ENCODE results near the gene COBL.

COBL gene

GRCh38 chr7:51060536-51060935, 256.1 kb downstream of the COBL start:
- no peak for DNase-seq

DNA sequence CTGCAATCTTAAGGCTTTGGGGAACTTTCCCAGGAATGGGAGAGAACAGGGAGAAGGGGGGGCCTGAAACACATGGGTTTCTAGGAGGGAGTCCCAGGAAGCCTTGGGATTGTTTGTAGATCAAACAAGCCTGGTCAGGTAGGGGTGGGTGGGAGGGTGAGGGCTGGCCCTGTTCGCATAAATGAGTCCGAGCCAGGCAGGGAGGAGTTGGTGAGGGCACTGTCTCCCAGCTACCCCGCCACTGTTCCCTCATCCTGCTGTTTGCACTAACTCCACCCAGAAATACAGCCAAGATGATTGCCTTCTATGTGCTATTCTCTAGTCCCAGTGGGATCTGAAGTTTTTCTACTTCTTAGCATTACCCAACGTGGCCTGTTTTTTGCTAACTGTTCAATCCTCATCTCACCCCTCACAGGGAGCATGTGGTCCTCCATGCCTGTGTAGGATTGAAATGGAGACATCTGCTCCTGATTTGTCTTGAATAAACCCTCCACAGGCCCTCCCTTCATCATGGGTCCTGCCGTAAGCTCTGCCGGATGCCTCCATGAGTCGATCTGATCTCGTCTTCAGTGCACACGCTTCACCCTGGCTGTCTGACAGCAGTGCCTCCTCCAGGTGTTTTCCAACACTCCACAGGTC, 257.0 kb downstream of the COBL start:
- DNase-seq, result no peak

DNA sequence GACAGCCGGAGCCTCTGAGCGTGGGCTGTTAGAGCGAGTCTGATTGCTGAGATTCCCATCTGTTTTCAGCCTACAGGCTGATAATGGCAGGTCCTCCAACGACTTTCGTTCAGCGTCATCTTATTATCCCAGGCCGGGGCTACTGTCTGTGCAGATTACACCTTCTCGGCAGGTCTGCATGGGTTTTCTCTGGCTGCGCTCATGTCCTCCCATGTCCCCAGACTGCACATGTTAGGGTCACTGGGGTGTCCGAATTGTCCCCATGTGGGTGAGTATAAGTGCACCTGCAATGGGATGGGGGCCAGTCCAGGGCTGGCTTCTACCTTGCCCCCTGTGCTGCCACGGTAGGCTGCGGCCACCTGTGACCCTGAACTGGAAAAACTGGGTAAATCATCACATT, 257.8 kb downstream of the COBL start:
- DNase-seq, result peak in 6 of 56 donors; percentile 17 to 53 (median 22)

- DNase-seq, result no peak
Observed at GRCh38 chr7:51055039-51055840, 261.4 kb downstream of the COBL start.

DNA sequence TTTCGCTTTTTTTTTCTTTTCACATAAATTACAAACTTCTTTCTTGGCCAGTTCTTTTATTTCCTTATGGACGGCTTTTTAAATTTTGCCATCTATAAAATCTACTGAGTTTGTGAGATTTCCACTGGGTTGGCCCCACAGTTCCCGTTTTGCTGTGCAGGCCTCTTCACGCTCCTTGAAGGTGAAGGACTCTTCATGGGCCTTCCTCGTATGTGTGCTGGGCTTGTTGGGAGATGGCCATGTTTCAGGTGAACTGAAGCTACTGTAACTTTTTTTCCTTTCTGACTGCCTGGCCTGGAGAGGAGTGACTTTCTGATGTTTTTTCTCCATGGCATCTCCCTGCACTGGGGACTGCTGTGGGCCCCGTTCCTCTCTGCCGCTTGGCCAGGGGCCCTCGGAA, 262.4 kb downstream of the COBL start:
- DNase-seq, result no peak

- DNase-seq, result no peak
Observed at GRCh38 chr7:51053160-51053925, 263.3 kb downstream of the COBL start.

- DNase-seq, result no peak
Observed at GRCh38 chr7:51046482-51046881, 270.1 kb downstream of the COBL start.

DNA sequence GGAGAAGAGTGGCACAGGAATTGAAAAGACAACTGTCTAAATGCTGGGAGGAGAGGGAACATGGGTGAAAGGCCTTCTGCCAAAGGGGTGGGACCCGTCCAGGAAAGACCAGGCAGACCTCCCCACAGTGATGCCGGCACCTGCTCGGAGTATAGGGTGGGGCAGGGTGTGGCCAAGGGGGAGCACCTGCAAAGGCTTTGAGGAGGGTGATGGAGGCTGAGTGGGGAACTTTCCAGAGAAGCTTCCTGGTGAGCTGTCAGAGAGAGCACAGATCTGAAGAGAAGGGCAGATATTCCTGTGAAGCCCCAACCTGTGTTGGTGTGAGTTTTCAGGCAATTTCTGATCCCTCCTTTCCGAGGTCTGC, 270.5 kb downstream of the COBL start:
- DNase-seq, result no peak

DNA sequence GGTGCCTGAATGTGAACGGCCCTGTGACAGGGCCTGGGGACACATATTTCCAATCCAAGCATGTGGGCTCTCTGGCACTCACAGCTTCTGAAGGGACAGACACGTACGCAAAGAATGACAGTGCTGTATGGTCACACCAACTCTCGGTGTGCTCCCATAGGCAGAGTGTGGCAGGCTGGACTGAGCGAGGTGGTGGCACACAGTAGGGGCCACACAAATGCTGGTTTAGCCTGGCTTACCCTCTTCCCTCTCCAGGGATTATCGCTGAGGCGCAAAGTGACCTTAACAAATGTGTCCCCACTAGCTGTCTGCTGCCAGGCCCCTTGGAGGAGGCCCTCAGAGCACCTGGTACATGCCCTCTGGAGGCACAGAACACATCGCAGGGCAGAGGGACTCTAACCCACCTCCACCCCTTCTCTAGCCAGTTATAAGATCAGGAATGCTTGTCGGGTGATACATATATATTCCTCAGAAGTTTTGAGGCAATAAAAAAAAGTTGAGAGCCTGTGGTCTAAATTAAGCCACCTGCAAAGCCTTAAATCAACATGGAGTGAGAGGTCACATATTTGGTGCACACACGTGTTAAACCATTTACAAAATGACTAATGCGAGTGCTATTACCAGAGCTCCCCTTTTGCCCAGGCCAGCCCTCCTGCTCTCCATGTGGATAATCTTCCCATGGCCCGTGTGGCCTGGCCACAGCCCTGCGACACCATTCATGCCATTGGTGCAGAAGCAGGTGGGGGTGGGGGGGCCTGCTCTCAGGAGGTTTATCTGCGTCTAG, 271.1 kb downstream of the COBL start:
- DNase-seq, result no peak

DNA sequence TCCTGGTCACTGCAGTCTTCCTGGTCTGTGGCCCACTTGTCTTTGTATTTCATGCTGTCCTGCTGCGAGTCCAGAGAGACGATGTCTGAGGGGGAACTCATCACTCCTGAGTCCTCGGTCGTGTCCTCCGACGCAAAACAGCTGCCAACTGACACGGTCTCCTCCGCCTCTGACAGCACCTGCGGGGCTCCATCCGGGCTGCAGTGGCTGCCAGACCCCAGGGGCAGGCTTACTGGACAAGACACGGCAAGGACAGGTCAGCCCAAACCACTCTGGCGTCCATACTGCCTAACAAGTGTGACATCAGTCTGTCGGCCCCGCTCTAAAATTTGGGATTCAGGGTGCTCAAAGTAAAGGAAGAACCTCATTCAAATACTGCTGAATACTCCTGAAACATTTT, 273.1 kb downstream of the COBL start:
- no peak for DNase-seq

- DNase-seq, result no peak
Observed at GRCh38 chr7:51040787-51041186, 275.8 kb downstream of the COBL start.

DNA sequence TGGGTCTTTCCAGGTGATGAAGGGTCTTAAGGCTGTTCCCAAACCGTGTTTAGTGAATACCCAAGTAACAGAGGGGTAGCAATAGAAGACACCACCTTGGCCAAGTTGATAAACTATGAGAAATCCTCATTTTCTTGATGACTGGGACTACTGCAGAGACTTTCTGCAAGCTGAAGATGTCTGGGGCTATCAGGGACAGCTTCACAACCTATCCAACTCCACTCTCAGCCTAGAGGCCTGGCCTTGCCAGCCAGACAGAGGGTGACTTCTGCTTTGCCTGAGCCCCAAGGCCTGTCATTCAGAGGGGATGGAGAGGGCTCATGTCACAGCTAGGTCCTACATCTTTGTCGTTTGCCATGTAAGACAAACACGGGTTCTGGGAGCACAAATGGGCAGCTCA, 278.0 kb downstream of the COBL start:
- DNase-seq, result no peak

GRCh38 chr7:51035716-51036115, 280.9 kb downstream of the COBL start:
- DNase-seq, result no peak

GRCh38 chr7:51034521-51035264, 281.9 kb downstream of the COBL start:
- peak in 1 of 56 donors; percentile 5 for DNase-seq

GRCh38 chr7:51033727-51034520, 282.7 kb downstream of the COBL start:
- DNase-seq, result peak in 5 of 56 donors; percentile 19 to 35 (median 25)

GRCh38 chr7:51031791-51032515, 284.7 kb downstream of the COBL start:
- DNase-seq, result peak in 6 of 56 donors; percentile 10 to 37 (median 20)

- DNase-seq, result no peak
Observed at GRCh38 chr7:51031216-51031615, 285.4 kb downstream of the COBL start.

GRCh38 chr7:51029701-51030191, 286.9 kb downstream of the COBL start:
- no peak for DNase-seq

- DNase-seq, result no peak
Observed at GRCh38 chr7:51029131-51029530, 287.5 kb downstream of the COBL start.
